ENCODE results near the gene DESI1.
"Not testable (repeated sequence)": the region's sequence is repeated elsewhere in the genome, so short reads cannot be mapped to it uniquely, and the experiment has no call there.

The DESI1 gene

GRCh38 chr22:41582694-41583093 is 38.1 kb downstream of the DESI1 start:
- DNase-seq, result no peak

GRCh38 chr22:41579997-41580355 is 40.9 kb downstream of the DESI1 start:
- no peak for DNase-seq

DNA sequence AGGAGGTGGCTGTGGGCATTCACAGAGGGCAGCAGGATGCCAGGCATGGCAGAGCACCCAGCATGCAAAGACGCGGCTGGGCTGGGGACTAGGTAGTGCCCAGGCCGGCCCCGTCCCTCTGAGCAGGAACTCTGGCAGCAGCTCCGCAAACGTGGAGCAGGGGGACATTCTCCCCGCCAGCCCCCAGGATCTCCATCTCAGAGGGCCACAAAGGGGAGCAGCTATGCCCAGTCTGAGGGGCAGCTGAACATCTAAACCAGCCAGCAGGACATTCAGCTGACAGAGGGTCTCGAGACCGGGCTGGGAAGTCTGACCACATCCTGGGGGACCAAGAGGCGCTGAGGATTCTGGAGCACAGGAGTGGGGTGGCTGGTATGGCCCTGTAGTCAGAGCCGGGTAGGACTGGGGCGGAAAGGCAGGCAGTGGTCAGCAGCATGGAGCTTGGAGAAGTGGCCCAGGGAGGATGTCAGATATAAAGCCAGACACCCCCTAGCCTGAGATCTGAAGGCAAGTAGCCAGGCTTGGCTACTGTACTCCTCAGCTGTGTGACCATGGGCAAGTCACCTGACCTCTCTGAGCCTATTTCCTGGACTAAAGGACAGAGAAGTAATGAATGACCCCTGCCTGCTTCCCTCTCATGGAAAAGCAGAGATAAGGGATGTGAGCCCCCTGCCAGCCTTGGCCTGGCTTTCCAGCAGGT is 41.4 kb downstream of the DESI1 start:
- no peak for DNase-seq

DNA sequence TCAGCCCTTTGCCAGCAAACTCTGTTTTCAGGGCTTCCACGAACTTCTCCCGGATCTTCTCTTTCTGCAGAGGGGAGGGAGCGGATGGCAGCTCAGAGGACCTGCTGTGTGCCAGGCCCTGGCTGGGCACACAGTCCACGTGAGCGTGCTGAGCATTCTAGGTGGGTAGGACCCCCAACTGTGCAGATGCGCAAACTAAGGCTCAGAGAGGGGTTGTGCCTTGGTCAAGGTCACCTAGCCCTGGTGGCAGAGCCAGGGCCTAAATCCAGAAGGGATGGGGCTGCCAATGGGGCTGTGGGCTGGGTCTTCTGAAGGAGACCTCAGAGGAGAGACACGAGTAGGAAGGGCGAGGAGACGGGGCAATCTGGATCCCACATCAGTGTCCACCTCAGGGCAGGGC is 42.0 kb downstream of the DESI1 start:
- DNase-seq, result no peak

GRCh38 chr22:41578114-41578513 is 42.7 kb downstream of the DESI1 start:
- no peak for DNase-seq

- peak; percentile 72 for DNase-seq
Measured at GRCh38 chr22:41576877-41577276, 44.0 kb downstream of the DESI1 start.

DNA sequence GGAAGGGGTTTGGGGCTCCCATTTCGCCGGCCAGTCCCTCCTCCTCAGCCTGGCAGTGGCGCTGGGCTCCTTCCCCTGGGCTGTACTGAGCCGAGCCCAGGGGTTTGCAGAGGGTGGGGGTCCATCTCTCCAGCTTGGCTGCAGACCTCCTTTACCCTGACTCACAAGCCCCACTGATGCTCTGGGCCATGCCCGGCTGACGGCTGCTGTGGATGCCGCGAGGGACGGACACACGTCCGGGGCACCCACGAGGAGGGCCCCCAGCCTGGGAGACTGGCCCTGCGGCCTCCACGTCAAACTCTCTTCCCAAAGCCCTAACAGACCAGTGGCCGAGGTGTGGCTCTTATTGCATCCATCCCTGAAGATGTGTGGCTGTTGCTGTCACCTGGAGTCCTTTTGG is 45.3 kb downstream of the DESI1 start:
- no peak for DNase-seq

GRCh38 chr22:41574847-41575381 is 45.9 kb downstream of the DESI1 start:
- no peak for DNase-seq

- no peak for DNase-seq
Measured at GRCh38 chr22:41573677-41574076, 47.2 kb downstream of the DESI1 start.

DNA sequence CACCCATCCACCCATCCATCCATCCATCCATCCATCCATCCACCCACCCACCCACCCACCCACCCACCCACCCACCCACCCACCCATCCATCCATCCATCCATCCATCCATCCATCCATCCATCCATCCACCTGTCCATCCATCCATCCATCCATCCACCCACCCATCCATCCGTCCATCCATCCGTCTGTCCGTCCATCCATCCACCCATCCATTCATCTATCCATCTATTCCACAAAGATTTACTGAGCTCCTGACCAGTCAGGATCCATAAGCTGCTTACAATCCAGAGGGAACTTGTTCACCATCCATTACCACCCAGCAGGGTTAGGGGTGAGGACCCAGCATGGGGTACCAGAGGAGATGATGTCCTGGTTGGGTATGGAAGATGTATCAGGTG is 48.5 kb downstream of the DESI1 start:
- not testable (repeated sequence) for DNase-seq

- DNase-seq, result no peak
Measured at GRCh38 chr22:41571786-41572185, 49.1 kb downstream of the DESI1 start.

DNA sequence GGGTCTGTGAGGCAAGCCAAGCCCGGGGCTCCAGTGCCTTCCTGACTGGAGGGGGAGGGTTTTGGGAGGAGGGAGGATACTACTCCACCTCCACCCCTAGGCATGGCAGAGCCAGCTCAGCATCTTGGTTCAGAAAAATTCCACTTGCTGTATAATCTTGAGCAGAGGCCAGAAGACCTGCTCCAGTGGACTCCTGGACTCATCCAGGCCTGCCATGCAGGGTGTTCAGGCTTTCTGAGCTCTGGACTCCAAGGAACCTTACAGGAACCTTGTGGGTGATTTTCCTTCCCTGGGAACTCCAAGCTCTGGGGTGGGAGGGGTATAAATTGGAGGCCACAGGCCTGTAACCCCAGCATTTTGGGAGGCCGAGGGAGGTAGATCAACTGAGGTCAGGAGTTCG is 50.6 kb downstream of the DESI1 start:
- no peak for DNase-seq

- DNase-seq, result no peak
Measured at GRCh38 chr22:41568811-41569210, 52.0 kb downstream of the DESI1 start.

DNA sequence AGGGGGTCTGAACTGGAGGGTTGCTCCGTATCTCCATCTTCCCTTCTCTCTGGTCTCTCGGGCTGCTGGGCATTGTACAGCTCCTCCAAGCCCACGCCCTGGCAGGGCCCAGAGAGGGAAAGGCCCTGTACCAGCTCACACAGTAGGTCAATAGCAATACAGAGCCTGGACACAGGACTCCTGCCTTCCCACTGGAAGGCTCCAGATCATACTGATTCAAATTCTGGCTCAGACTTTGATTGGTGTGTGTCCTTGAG is 53.4 kb downstream of the DESI1 start:
- DNase-seq, result no peak

DNA sequence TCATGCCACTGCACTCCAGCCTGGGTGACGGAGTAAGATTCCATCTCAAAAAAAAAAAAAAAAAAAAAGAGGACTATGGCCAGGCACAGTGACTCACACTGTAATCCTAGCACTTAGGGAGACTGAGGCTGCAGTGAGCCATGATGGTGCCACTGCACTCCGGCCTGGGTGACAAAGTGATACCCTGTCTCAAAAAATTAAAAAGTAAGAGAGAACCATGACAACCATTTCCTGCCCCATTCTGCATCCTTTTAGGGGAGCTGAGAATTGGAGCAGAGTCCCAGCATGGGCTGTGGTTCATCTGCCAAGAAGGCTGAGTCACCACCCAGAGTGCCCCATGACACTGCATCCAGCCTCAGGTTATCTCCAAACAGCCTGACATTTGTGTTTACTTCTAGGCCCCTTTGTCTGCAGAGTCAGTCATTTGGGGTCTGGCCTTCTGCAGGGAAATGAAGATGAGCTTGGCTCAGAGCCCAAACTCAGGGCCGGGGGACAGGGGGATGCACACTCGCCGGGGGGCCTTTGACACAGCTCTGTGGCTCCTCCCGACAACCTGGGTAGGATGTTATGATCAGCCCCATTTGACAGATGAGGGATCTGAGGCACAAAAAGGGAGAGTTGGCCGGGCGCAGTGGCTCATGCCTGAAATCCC is 55.3 kb downstream of the DESI1 start:
- peak; percentile 59 for DNase-seq

DNA sequence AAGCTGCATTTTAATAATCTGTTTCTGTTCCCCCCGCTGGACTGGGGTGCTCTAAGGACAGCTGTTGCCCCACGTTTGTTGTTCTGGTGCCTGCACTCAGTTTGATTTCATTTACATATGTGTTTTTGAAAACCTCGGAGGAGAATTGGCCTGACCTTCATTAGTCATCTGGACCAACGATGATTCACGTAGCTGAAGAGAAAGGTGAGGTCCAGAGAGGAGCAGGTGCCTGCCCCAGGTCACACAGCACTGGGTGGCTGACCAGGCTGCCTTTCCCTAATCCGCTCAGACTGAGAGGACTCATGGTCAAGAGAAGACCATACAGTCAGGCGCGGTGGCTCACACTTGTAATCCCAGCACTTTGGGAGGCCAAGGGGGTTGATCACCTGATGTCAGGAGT is 56.3 kb downstream of the DESI1 start:
- peak; percentile 23 for DNase-seq

DNA sequence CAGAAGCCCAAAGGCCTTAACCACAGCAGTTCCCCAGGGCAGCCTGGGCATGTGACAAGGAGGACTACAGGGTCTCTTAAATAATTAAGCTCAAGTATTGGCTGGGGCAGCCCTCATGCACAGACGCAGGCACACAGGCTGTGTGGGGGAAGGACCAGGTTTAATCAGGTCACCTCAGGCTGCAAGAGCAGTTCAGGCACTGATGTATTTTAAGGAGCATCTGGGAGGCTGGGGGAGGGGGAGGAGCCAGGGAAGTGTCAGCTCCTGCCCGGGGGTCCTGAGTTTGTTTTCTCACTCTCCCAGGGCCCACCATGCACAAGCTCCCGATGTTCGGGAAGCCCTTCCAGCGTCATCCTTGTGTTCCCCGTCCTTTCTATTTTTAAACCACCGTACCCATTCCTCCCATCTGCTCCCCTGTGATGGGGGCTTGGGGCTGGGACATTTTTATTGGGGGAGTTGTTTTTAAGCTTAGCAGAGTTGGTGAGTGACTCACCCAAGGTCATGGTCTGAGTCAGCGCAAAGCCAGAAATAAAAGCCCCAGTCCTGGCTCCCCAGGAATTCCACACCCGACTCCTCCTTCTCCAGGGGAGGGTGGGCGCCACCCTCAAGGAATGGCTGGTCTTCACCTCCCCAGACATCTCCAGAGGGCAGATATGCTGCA is 57.7 kb downstream of the DESI1 start:
- no peak for DNase-seq

DNA sequence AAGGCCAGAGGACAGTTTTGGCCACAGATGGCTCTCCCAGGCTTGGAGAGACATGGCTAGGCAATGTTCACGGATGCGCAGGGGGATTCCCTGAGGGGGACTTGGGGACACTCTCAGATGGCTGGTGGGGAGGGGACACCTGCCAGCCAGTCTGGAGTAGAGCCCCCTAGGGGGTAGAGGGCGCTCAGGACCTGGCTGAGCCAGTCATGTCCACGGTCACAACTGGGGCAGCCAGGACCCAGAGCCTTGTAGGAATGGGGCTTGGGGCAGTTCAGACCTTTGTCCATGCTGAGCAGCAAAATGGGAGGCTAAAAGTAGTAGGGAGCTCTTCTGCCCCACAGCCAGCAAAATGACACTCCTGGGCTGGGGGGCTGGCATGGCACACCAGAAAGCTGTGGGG is 58.4 kb downstream of the DESI1 start:
- DNase-seq, result no peak

GRCh38 chr22:41561788-41562187 is 59.1 kb downstream of the DESI1 start:
- no peak for DNase-seq

DNA sequence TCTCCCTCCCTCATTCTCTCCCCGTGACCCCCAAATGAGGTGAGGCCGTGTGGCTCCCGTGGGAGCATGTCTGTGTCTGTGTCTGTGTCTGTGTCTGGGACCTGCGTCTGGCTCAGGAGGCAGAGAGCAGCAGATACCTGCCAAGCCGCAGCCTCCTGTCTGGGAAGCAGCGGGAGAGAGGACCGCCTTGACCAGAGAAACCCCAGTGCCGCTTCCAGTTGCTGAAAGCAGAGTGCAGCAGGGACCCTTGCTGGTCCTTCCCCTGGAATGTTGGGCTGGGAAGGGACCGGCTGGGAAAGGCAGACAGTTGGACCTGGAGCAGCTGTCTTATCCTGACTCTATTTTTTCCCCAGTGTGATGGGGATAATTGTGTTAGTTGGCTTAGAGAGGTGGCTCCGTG is 59.5 kb downstream of the DESI1 start:
- DNase-seq, result no peak

GRCh38 chr22:41560095-41560471 is 60.8 kb downstream of the DESI1 start:
- DNase-seq, result no peak

GRCh38 chr22:41558241-41558630 is 62.6 kb downstream of the DESI1 start:
- DNase-seq, result not testable (repeated sequence)

GRCh38 chr22:41557401-41558240 is 63.2 kb downstream of the DESI1 start:
- DNase-seq, result no peak

DNA sequence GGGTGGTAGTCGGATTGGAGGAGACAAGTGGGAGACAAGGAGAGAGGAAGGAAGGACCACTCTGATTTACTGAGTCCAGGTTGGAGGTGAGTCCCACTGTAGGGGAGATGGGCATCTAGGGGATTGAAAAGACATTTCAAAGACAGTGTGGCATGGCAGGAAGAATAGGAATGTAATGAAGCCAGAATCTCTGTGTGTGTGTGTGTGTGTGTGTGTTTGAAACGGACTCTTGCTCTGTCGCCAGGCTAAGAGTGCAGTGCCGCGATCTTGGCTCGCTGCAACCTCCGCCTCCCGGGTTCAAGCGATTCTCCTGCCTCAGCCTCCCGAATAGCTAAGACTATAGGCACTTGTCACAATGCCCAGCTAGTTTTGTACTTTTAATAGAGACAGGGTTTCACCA is 64.3 kb downstream of the DESI1 start:
- no peak for DNase-seq
